DND-41 (cell line): ENCODE results near the gene MAGOHB.

Experiments
- EZH2 ChIP-seq: IDR thresholded peaks from 3 replicates; pipeline ENCODE4 v1.6.1; 2012; ENCODE audit warnings: borderline replicate concordance, low read depth, mild to moderate bottlenecking, moderate library complexity, low read length, inconsistent platforms; ENCODE audit not compliant: severe bottlenecking
- TF ChIP-seq, protein P1 (sequence below): IDR thresholded peaks from 2 replicates; pipeline ENCODE4 v1.5.1; 2012; ENCODE audit warnings: borderline replicate concordance, low read length, moderate library complexity, mild to moderate bottlenecking; ENCODE audit not compliant: poor library complexity, severe bottlenecking; ENCODE audit errors: extremely low read depth

DNA sequence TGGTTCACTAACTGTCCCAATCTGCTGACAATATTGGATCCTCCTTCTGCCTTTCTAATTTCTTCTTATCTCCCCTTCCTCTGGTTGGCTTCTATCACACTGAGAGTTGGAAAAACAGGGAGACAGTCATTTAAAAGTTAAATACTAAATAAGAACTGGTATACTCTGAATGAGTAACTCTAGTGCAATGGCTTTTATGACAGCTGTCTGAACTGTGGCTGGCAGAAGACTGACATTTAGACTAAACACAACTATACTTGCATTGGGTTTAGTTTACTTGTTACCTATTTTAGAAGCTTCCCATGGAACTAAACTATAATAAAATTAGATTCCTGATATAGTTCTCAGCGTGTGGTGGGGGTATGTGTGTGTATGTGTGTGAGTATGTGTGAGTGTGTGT is 7.9 kb upstream of the MAGOHB start:
- TF ChIP-seq, protein P1, sequence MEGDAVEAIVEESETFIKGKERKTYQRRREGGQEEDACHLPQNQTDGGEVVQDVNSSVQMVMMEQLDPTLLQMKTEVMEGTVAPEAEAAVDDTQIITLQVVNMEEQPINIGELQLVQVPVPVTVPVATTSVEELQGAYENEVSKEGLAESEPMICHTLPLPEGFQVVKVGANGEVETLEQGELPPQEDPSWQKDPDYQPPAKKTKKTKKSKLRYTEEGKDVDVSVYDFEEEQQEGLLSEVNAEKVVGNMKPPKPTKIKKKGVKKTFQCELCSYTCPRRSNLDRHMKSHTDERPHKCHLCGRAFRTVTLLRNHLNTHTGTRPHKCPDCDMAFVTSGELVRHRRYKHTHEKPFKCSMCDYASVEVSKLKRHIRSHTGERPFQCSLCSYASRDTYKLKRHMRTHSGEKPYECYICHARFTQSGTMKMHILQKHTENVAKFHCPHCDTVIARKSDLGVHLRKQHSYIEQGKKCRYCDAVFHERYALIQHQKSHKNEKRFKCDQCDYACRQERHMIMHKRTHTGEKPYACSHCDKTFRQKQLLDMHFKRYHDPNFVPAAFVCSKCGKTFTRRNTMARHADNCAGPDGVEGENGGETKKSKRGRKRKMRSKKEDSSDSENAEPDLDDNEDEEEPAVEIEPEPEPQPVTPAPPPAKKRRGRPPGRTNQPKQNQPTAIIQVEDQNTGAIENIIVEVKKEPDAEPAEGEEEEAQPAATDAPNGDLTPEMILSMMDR, result no peak
- TF ChIP-seq EZH2, result no peak
